HepG2 (cell line): ENCODE data around the gene COL26A1. TPM values are rescaled to one million over a fixed set of nuclear protein-coding genes. Genes with fewer than 3 reads are reported as not detected.
A peak's percentile ranks its signal among the peaks of the same experiment; 100 is the strongest.

ENCODE experiments used
- ATAC-seq: fragments of 200-7000 bp; cut with Tn5 transposase; 3 replicates; pipeline ENCODE4 v1.9.1; 2020; ENCODE audit warnings: mild to moderate bottlenecking, moderate library complexity
- BruUV-seq: library from RNA; stranded (reverse); fragments of 400-500 nt; replicated peaks from 2 replicates; lab custom pipeline; 2021; lab: Mats Ljungman, UMichigan
- CTCF ChIA-PET: fragments of 300-600 bp; formaldehyde crosslinking; extraction: SDS; loops from one replicate; lab custom pipeline; 2021; ENCODE audit warnings: low total read pairs, inconsistent platforms, low intra/inter-chr PET ratio; lab: Yijun Ruan, JAX
- POLR2A ChIA-PET: fragments of 350-600 bp; sonication (Branson Sonifier 250); formaldehyde crosslinking; loops from one replicate; lab custom pipeline; 2020; ENCODE audit warnings: antibody characterized with exemption, inconsistent platforms; lab: Yijun Ruan, JAX
- DNase-seq: peaks from one replicate; pipeline ENCODE4 v3.0.0-alpha.2; 2015; ENCODE audit warnings: low spot score
- FAIRE-seq: peaks from 3 replicates; lab custom pipeline; 2011; peaks lifted over from hg19 to GRCh38; lab: Jason Lieb, UNC
- H2AFZ ChIP-seq: one replicate; pipeline ENCODE4 v1.6.1; 2011; ENCODE audit warnings: low read length, inconsistent platforms
- H3K27ac ChIP-seq: fragments of 300-600 bp; 3 replicates; pipeline ENCODE4 v1.8.0; 2011; ENCODE audit warnings: mixed run types, mild to moderate bottlenecking, mixed read lengths, low read length, inconsistent platforms; ENCODE audit not compliant: insufficient read depth; ENCODE audit errors: extremely low read length
- H3K27me3 ChIP-seq, 2 experiments: fragments of 200-600 bp in 1 of 2; 2 replicates in 1 of 2; 3 replicates in 1 of 2; pipeline versions ENCODE4 v1.6.0 to v1.8.0; 2011; ENCODE audit warnings: low read length in 2 of 2, mild to moderate bottlenecking in 2 of 2, moderate library complexity in 2 of 2, inconsistent platforms in 1 of 2; ENCODE audit not compliant: insufficient read depth in 2 of 2, control insufficient read depth in 1 of 2
- H3K36me3 ChIP-seq, 2 experiments: fragments of 200-600 bp in 1 of 2; replicated peaks in 1 of 2; 2 replicates in 1 of 2; 3 replicates in 1 of 2; pipeline versions ENCODE4 v1.5.1 to v1.8.0; 2011; ENCODE audit warnings: low read length in 2 of 2, inconsistent platforms in 1 of 2; ENCODE audit not compliant: insufficient read depth in 2 of 2, control insufficient read depth in 1 of 2
- H3K4me1 ChIP-seq: 2 replicates; pipeline ENCODE4 v1.5.1; 2012; ENCODE audit warnings: low read length, inconsistent platforms; ENCODE audit not compliant: insufficient read depth
- H3K4me2 ChIP-seq: 2 replicates; pipeline ENCODE4 v1.6.0; 2011; ENCODE audit warnings: low read depth, low read length, inconsistent platforms
- H3K4me3 ChIP-seq, 3 experiments: fragments of 200-600 bp in 1 of 3; sonication (generic), shearing (Covaris generic) in 1 of 3; replicated peaks in 1 of 3; 2 replicates each; pipeline ENCODE4 v1.5.1; 2011 to 2016; ENCODE audit warnings: low read length in 3 of 3, inconsistent platforms in 2 of 3, low read depth in 2 of 3, mild to moderate bottlenecking in 2 of 3, control low read depth in 1 of 3, mixed read lengths in 1 of 3; ENCODE audit not compliant: insufficient read depth in 1 of 3
- H3K79me2 ChIP-seq: one replicate; pipeline ENCODE4 v1.6.1; 2011; ENCODE audit warnings: low read length, inconsistent platforms; ENCODE audit not compliant: insufficient read depth
- H3K9ac ChIP-seq: 2 replicates; pipeline ENCODE4 v1.6.0; 2011; ENCODE audit warnings: mild to moderate bottlenecking, low read depth, low read length, inconsistent platforms; ENCODE audit not compliant: insufficient read depth
- H3K9me3 ChIP-seq: 2 replicates; pipeline ENCODE4 v1.5.1; 2012; ENCODE audit warnings: mild to moderate bottlenecking, low read length
- H4K20me1 ChIP-seq: 2 replicates; pipeline ENCODE4 v1.6.0; 2011; ENCODE audit warnings: inconsistent platforms, mild to moderate bottlenecking, low read length, moderate library complexity; ENCODE audit not compliant: insufficient read depth
- AFF4 ChIP-seq: sonication (generic); formaldehyde crosslinking; IDR thresholded peaks from 2 replicates; pipeline ENCODE4 v1.4.0; 2020; ENCODE audit warnings: missing genetic modification reagents
- ARNT ChIP-seq: fragments of 450-650 bp; IDR thresholded peaks from 2 replicates; pipeline ENCODE4 v1.6.1; 2017
- CREB3 ChIP-seq: sonication (generic); formaldehyde crosslinking; IDR thresholded peaks from 2 replicates; pipeline ENCODE4 v1.5.0; 2020; ENCODE audit warnings: missing genetic modification reagents
- GMEB2 ChIP-seq: IDR thresholded peaks from 2 replicates; pipeline ENCODE4 v1.6.1; 2016; ENCODE audit warnings: missing biosample characterization, missing genetic modification reagents, low read depth
- RAD51 ChIP-seq: fragments of 450-650 bp; IDR thresholded peaks from 2 replicates; pipeline ENCODE4 v1.6.1; 2016; ENCODE audit warnings: borderline replicate concordance
- ZMYM3 ChIP-seq: sonication (generic); formaldehyde crosslinking; IDR thresholded peaks from 2 replicates; pipeline ENCODE4 v1.5.1; 2020; ENCODE audit warnings: mild to moderate bottlenecking, missing genetic modification reagents
- ZNF563 ChIP-seq: sonication (generic); formaldehyde crosslinking; IDR thresholded peaks from 2 replicates; pipeline ENCODE4 v1.8.0; 2022; ENCODE audit warnings: mild to moderate bottlenecking, moderate library complexity, missing genetic modification reagents
- ZNF768 ChIP-seq: sonication (generic); formaldehyde crosslinking; IDR thresholded peaks from 2 replicates; pipeline ENCODE4 v1.4.0; 2020; ENCODE audit warnings: missing genetic modification reagents
- WGBS: methylation state at CpG from one replicate; pipeline ENCODE4 v1.1.6; 2017; ENCODE audit warnings: low lambda C conversion rate; 5-methylcytosine and 5-hydroxymethylcytosine counted together
- in situ Hi-C: cut with HindIII; loops from 2 replicates; pipeline ENCODE4 v1.10.0; 2017; ENCODE audit warnings: low pct_unique_long_range_greater_than_20kb; ENCODE audit not compliant: extremely low pct_ligation_motif_present
- intact Hi-C: fragments of 100-400 bp; cut with micrococcal nuclease; formaldehyde crosslinking; loops from one replicate; pipeline ENCODE4 v1.10.0; 2022; ENCODE audit not compliant: unreplicated experiment
- polyA plus RNA-seq, 8 experiments: library from polyadenylated mRNA; depleted of rRNA in 3 of 8; stranded (reverse) in 7 of 8; unstranded in 1 of 8; fragments of >200 nt; fragmentation: Illumina TruSeq in 4 of 8; extraction: Trizol in 4 of 8; gene quantifications; 2 replicates each; pipeline versions ENCODE4 v1.2.1 to v1.2.3, GENCODE V29; 2011 to 2016; ENCODE audit warnings: low read depth in 4 of 8, missing spikeins in 1 of 8, mixed read lengths in 1 of 8; ENCODE audit not compliant: insufficient read depth in 1 of 8
- total RNA-seq, 5 experiments: library from RNA; depleted of rRNA; stranded (reverse); fragments of >200 nt; fragmentation: Illumina TruSeq; extraction: Trizol; gene quantifications; 2 replicates each; pipeline ENCODE4 v1.2.3, GENCODE V29; 2016; ENCODE audit warnings: low read depth in 1 of 5

COL26A1 gene
- total and polyA plus RNA-seq, 2 of the 13 experiments (the other 11 are each of a cell fraction or from before 2014, with no cell fraction given), result 7.8 to 9.2 TPM

GRCh38 chr7:101537205-101537604, 174.5 kb downstream of the COL26A1 start (continued):
- TF ChIP-seq GMEB2 (no peak), CREB3 (no peak)

GRCh38 chr7:101537935-101538595, 175.4 kb downstream of the COL26A1 start:
- no peaks in the 10 kb centered on the region for H3K36me3 ChIP-seq
- no peak overlapping the region; a peak in 1 of 6 replicates for H3K4me3 ChIP-seq
- H2AFZ ChIP-seq, result no peak overlapping the region
- H3K9ac ChIP-seq, result no peak overlapping the region
- in situ Hi-C loops (loop anchor here (5.0 kb wide), 1 partner anchor 734 kb away; no protein-coding TSS in a partner anchor), intact Hi-C loops (no loop called here)
- H3K4me2 ChIP-seq, result peak overlapping the region; percentile 40; the same call in 1 of the 2 replicates
- ChIA-PET CTCF (no interaction called here), POLR2A (no interaction called here)
- H3K27ac ChIP-seq, result no peak overlapping the region
- ATAC-seq (0 out of 3 replicates have a peak, but pooled peaks have one; percentile 4), FAIRE-seq (no peak), DNase-seq (no peak)
- no peaks in the 10 kb centered on the region for H3K9me3 ChIP-seq
- 66% methylated on average over 12 of the region's 17 CpGs for WGBS
- H4K20me1 ChIP-seq, result no peaks in the 10 kb centered on the region
- BruUV-seq, result no TSS peak
- H3K79me2 ChIP-seq, result no peaks in the 10 kb centered on the region
- no peaks in the 10 kb centered on the region for H3K27me3 ChIP-seq
- peaks cover 48% of the 10 kb centered on the region for H3K4me1 ChIP-seq
- TF ChIP-seq RAD51, result peak; percentile 43; the same call in 1 of the 2 replicates
- 0 out of 2 replicates have a peak, but pooled peaks have one; percentile 7 for TF ChIP-seq ZNF563 (CRISPR knock-in tag)
- peak; percentile 98 for TF ChIP-seq ZNF768
- 0 out of 2 replicates have a peak, but pooled peaks have one; percentile 38 for TF ChIP-seq ZMYM3 (CRISPR knock-in tag)
- TF ChIP-seq AFF4 (CRISPR knock-in tag), result no peak
- TF ChIP-seq ARNT, result no peak
- TF ChIP-seq, all 625 proteins: peak for 4
